ENCODE results near the gene LPGAT1.

Gene LPGAT1

GRCh38 chr1:211828584-211829342 lies 1.8 kb downstream of the LPGAT1 start:
- no peak for DNase-seq

GRCh38 chr1:211827051-211827450 lies 3.5 kb downstream of the LPGAT1 start:
- DNase-seq = no peak

GRCh38 chr1:211825980-211826379 lies 4.6 kb downstream of the LPGAT1 start:
- no peak for DNase-seq

GRCh38 chr1:211822677-211823407 lies 7.7 kb downstream of the LPGAT1 start:
- DNase-seq = no peak

- DNase-seq = no peak
Measured at GRCh38 chr1:211816586-211816985, 14.0 kb downstream of the LPGAT1 start.

GRCh38 chr1:211814313-211814712 lies 16.2 kb downstream of the LPGAT1 start:
- DNase-seq = no peak

GRCh38 chr1:211813590-211813989 lies 17.0 kb downstream of the LPGAT1 start:
- DNase-seq = no peak

GRCh38 chr1:211812584-211812983 lies 18.0 kb downstream of the LPGAT1 start:
- DNase-seq = no peak

- DNase-seq = no peak
Measured at GRCh38 chr1:211811848-211812247, 18.7 kb downstream of the LPGAT1 start.

- no peak for DNase-seq
Measured at GRCh38 chr1:211811126-211811525, 19.4 kb downstream of the LPGAT1 start.

- no peak for DNase-seq
Measured at GRCh38 chr1:211808475-211808874, 22.1 kb downstream of the LPGAT1 start.

GRCh38 chr1:211804915-211805314 lies 25.6 kb downstream of the LPGAT1 start:
- DNase-seq = no peak

- no peak for DNase-seq
Measured at GRCh38 chr1:211800925-211801607, 29.5 kb downstream of the LPGAT1 start.

GRCh38 chr1:211797994-211798393 lies 32.6 kb downstream of the LPGAT1 start:
- no peak for DNase-seq

GRCh38 chr1:211791979-211792378 lies 38.6 kb downstream of the LPGAT1 start:
- DNase-seq = no peak

GRCh38 chr1:211789641-211790464 lies 40.7 kb downstream of the LPGAT1 start:
- DNase-seq = no peak

GRCh38 chr1:211788626-211789025 lies 41.9 kb downstream of the LPGAT1 start:
- DNase-seq = no peak

GRCh38 chr1:211783897-211784296 lies 46.7 kb downstream of the LPGAT1 start:
- no peak for DNase-seq

- no peak for DNase-seq
Measured at GRCh38 chr1:211783266-211783665, 47.3 kb downstream of the LPGAT1 start.

- DNase-seq = no peak
Measured at GRCh38 chr1:211781260-211781659, 49.3 kb downstream of the LPGAT1 start.

- no peak for DNase-seq
Measured at GRCh38 chr1:211775170-211775569, 55.4 kb downstream of the LPGAT1 start.

GRCh38 chr1:211764701-211765100 lies 65.9 kb downstream of the LPGAT1 start:
- DNase-seq = no peak

- no peak for DNase-seq
Measured at GRCh38 chr1:211762206-211762605, 68.4 kb downstream of the LPGAT1 start.
